ENCODE data around the gene F10. TPM values are rescaled to one million over a fixed set of nuclear protein-coding genes. Genes with fewer than 3 reads are reported as not detected.

Gene F10
- total and polyA plus RNA-seq, 9 of the 15 experiments (the other 6 are each of a cell fraction or from before 2014, with no cell fraction given) = 0.04 to 0.09 (median 0.07) TPM; not detected in 5

DNA sequence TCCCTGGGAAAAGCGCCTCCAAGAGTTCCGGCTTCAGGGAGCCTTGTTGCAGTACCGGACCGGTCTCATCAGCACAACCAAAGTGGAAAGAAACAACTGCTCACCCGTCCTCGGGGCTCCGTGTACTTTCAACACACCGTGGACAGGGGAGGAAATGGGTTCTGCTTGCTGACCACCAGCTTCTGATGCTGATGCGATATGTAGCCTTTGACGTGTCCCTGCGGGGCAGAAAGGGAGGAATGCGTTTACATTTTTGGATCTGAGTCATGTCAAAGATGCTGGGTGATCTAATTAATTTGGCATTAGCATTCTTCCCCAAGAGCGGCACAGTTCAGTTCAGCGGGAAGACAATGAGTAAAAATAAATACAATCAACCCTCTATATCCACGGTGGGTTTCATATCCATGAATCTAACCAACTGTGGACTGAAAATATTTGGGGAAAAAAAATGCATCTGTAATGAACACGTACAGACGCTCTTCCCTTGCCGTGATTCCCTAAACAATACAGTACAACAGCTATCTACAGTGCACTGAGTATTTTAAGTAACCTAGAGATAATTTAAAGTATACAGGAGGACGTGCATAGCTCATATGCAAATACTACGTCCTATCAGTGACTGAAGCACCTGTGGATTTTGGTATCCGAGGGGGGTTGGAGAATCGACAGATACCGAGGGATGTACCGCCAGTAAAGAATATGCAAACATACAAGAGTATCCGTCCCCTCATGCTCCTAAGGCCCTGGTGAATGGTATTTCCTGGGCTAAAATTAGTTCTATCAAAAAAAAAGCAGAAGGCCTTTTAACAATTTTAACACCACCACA lies 55.7 kb downstream of the F10 start (continued):
- TF ChIP-seq, protein P1, sequence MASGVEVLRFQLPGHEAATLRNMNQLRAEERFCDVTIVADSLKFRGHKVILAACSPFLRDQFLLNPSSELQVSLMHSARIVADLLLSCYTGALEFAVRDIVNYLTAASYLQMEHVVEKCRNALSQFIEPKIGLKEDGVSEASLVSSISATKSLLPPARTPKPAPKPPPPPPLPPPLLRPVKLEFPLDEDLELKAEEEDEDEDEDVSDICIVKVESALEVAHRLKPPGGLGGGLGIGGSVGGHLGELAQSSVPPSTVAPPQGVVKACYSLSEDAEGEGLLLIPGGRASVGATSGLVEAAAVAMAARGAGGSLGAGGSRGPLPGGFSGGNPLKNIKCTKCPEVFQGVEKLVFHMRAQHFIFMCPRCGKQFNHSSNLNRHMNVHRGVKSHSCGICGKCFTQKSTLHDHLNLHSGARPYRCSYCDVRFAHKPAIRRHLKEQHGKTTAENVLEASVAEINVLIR (CRISPR knock-in tag; IDR thresholded peaks at IDR 0.05) = no peak
- TF ChIP-seq, protein P2, sequence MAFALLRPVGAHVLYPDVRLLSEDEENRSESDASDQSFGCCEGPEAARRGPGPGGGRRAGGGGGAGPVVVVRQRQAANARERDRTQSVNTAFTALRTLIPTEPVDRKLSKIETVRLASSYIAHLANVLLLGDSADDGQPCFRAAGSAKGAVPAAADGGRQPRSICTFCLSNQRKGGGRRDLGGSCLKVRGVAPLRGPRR (CRISPR knock-in tag; IDR thresholded peaks at IDR 0.05) = no peak
- TF ChIP-seq, protein P3, sequence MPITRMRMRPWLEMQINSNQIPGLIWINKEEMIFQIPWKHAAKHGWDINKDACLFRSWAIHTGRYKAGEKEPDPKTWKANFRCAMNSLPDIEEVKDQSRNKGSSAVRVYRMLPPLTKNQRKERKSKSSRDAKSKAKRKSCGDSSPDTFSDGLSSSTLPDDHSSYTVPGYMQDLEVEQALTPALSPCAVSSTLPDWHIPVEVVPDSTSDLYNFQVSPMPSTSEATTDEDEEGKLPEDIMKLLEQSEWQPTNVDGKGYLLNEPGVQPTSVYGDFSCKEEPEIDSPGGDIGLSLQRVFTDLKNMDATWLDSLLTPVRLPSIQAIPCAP (CRISPR knock-in tag; IDR thresholded peaks at IDR 0.05; ENCODE audit: borderline replicate concordance) = no peak
- no peak for TF ChIP-seq HIVEP1 (CRISPR knock-in tag; IDR thresholded peaks at IDR 0.05)
- no peak for TF ChIP-seq ZNF224 (CRISPR knock-in tag; IDR thresholded peaks at IDR 0.05)
- no peak for TF ChIP-seq GABPA (tag; conservative IDR thresholded peaks at IDR 0.05; ENCODE audit: low read depth)
- no peak for TF ChIP-seq HDAC2 (IDR thresholded peaks at IDR 0.05)
- TF ChIP-seq SIN3B (IDR thresholded peaks at IDR 0.05; ENCODE audit: low read depth) = no peak
- no peak for TF ChIP-seq SNIP1 (IDR thresholded peaks at IDR 0.05; ENCODE audit: low read depth)

Measured in K562 (cell line).